GM21367 (cell line): Measurements from ENCODE around the gene WDCP.
"Not testable (repeated sequence)": the region's sequence is repeated elsewhere in the genome, so short reads cannot be mapped to it uniquely, and the experiment has no call there.

Experiments
- ATAC-seq: cut with Tn5 transposase; IDR thresholded peaks from one replicate; pipeline ENCODE4 v1.9.1; 2021; ENCODE audit not compliant: unreplicated experiment

The WDCP gene

DNA sequence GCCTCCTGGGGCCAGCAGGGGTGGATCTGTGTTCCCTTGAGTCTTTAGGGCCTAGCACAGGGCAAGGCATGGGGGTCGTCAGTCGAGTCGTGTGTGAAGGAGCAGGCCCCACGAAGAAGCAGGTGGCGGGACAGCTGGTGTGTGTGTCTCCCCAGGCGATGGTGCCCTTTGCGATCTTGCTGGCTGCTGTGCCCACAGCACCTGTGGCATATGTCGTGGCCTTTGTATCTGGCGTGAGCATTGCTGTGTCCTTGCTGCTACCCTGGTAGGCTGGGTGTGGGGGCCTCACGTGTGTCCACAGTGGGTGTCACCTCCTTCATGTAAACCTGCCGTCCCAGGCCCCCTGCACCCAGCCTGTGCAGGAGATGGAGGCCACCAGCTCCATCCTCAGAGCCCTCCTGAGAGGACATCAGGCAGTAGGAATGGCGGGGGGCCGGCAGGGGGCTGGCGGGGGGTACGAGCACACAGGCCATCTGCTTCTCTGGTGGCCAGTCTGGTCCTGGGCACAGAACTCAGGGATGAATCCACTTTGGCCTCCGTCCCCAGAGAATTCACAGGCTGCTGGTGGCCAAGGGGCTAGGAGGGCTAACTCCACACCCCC is 24.1 kb downstream of the WDCP start:
- no peak for ATAC-seq

DNA sequence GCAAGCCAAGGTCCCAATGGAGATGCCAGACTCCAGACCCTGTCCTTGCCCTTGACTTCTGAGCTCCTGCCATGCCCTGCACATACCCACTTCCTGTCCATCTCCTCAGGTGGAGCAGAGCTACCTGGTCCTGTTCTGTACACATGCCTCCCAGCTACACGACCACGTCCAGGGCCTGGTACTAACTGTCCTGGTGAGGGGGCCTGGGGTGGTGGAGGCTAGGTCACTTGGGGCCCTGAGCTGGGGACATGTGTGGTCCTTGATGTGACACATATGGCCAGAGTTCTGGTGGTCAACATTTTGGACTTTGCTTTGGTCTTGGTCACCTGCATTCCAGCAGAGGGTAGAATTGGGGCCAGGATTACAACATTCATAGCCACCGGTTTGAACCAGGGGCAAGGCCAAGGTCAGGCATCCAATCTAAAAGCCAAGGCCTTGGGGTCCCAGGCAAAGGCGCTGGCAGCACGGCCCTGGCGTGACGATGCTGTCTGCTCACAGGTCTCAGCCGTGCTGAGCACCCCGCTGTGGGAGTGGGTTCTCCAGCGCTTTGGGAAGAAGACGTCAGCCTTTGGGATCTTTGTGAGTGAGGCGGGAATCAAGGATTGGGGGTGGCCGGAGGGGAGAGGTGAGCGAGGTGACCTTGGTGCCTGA is 24.7 kb downstream of the WDCP start:
- ATAC-seq, result no peak

DNA sequence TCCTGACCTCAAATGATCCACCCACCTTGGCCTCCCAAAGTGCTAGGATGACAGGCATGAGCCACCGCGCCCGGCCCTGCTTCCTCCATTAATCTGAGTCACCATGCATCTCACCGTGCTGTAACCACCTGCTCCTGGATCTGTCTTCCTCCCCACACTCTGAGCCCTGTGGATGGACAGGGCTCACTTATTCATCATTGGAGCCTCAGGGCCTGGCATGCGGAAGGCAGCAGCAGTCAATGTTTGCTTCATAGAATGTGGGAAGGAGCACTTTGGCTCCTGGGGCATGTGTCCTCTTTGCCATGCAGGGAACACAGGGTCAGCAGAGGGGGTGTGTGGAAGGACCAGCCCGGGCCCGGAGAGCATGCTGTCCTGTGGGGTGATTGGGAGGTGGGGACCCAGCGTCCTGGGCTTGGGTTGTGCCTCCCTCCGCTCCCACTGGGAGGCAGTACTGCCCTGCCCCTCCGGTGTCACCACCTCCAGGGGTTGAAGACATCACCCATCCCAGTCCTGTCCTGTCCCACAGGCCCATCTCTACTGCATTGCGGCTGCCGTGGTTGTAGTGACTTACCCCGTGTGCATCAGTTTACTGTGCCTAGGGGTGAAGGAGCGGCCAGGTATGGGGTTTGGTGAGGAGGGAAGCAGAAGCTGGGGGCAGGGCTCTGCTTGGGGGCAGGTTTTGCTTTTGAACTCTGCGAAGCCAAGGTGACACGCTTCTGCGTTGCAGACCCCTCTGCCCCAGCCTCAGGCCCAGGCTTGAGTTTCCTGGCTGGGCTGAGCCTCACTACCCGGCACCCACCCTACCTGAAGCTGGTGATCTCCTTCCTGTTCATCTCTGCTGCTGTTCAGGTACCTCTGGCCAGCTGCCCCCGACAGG is 25.8 kb downstream of the WDCP start:
- ATAC-seq, result no peak

DNA sequence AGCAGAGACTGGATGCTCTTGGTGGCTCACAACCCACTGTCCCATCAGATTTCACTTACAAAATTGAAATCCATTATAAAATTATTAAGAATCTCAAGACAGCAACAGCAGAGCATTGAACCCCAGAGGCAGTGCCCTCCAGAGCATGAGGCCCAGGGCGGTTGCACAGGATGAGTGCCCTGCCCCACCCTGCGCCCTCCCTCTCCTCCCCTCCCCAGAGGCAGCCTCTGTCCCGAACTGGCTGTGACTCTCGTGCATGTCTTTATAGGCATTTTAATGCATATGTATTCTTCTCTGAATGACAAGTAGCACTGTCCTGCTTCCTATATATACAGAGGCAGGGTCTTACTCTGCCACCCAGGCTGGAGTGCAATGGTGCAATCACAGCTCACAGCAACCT is 26.9 kb downstream of the WDCP start:
- ATAC-seq, result no peak

DNA sequence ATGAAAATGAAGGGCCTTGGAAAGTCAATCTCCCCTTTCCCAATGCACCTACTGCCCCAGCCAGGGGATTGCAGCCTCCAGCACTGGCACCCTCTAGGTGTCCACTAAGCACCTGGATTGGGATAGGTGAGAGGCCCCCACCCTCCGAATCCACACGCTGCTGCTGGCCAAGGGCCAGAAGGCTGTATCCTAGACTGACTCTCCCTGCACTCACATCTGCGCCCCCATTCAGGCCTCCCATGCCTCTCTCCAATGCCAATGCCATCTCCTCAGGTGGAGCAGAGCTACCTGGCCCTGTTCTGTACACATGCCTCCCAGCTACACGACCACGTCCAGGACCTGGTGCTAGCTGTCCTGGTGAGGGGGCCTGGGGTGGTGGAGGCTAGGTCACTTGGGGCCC is 27.5 kb downstream of the WDCP start:
- no peak for ATAC-seq

DNA sequence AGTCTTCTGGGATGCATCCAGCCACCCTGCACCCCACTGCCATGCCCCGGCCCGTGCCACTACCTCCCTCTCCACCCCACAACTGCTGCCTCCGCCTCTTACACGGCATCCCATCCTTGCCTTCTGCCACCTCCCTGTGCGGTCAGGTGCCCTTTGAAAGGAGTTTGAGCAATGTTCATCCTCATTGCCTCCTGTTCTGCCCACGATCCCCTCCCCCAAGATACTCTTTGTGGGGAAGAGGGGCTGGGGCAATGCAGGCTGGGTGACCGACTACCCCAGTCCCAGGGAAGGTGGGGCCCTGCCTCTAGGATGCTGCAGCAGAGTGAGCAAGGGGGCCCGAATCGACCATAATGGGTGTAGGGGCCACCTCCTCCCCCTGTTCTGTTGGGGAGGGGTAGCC is 28.9 kb downstream of the WDCP start:
- no peak for ATAC-seq

DNA sequence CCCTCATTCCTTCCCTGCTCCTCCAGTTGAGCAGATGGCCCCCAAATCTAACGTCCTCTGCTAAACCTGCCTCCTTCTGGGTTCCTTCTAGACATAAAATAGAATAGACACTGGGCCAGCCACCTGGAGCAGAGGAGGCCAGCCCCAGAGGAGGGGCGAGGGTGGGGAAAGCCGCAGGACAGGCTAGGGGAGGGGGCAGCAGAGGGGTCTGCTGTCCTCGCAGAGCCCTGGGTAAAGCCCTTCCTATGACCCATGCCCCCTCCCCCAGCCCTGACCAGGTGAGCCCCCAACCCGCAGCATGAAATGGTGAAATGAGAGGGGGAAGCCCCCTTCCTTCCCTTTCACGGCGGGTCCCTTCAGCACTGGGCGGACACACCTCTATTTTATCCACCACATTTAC is 29.5 kb downstream of the WDCP start:
- no peak for ATAC-seq

DNA sequence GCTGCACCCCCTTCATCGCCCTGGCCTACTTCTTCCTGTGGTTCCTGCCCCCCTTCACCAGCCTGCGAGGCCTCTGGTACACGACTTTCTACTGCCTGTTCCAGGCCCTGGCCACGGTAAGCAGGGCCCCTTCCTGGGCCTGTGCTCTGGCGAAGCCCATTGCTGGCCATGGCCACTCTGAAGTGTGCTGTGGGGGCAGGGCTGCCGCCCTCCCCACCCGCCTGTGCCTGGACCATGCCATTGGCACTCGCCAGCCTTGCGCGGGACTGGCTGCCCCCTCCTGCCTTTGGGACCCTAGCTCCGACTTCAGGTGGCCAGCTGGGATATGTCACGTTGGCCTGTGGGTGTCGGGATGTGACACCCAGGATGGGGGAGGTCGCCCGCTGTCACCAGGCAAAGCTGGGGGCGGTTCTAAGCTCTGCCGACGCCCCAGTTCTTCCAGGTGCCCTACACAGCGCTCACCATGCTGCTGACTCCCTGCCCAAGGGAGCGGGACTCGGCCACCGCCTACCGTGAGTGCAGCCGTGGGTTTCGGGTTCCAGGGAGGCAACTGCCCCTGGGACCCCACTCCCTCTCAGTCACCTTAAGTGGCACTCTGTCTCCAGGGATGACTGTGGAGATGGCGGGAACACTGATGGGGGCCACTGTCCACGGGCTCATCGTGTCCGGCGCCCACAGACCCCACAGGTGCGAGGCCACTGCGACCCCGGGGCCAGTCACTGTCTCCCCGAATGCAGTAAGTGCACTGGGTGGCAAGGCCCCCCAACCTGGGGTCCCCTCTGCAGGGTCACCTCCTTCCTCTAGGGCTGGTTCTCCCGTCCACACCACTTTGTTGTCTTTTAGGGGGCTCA is 30.1 kb downstream of the WDCP start:
- ATAC-seq, result no peak

DNA sequence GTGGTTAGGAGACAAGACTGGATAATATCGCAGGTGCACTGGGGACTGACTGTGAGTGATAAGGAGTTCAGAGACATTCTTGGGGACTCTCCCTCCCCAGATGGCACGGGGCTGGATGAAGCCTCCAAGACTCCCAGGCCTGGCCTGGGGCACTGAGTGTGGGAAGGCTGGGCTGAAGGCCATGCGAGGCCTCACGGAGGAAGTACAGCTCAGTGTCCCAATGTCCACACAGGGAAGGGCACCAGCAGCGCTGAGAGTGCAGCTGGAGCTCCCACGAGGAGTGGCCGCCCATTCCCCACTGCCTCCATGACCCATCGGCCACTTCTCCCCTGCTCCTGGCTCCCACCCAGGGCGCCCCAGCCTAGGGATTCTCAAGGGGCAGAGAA is 30.8 kb downstream of the WDCP start:
- no peak for ATAC-seq

DNA sequence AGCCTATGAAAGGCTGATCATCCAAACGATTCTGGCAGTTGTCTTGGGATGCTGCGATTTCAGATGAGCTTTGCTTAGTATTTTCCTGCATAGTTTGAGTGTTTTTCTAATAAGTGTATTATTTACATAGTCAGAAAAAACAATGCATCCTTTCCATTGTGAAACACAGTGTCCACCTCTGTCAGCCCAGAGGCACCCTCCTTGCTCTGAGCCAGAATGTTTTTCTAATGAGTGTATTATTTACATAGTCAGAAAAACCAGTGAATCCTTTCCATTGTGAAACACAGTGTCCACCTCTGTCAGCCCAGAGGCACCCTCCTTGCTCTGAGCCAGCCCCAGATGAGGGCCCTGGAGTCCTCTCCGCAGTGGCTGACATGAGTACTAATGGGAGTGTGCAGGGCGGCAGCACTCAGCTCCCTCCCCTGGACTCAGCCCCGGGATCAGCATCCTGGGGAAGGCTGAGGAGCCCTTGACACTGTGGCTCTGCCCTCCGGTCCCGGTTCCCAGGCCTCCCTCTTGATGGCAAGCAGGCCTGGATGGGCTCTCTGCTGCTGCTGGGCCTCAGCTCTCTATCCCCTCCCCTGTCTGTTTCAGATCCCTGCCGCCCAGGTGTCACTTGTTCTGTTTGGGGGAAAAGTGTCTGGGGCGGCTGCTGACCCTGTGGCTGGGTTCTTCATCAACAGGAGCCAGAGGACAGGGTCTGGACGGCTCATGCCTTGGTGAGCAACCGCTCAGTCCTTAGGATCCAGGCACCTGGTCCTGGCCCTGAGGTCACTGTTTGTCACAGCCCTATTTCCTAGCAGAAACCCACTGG is 31.4 kb downstream of the WDCP start:
- ATAC-seq, result no peak

DNA sequence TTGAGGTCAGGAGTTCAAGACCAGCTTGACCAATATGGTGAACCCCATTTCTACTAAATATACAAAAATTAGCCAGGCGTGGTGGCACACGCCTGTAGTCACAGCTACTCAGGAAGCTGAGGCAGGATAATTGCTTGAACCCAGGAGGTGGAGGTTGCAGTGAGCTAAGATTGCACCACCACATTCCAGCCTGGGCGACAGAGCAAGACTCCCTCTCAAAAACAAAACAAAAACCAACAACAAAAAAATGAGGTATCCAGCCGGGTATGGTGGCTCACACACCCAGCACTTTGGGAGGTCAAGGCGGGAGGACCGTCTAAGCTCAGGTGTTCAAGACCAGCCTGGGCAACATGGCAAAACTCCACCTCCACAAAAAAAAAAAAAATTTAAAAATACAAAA is 32.3 kb downstream of the WDCP start:
- ATAC-seq, result not testable (repeated sequence)

DNA sequence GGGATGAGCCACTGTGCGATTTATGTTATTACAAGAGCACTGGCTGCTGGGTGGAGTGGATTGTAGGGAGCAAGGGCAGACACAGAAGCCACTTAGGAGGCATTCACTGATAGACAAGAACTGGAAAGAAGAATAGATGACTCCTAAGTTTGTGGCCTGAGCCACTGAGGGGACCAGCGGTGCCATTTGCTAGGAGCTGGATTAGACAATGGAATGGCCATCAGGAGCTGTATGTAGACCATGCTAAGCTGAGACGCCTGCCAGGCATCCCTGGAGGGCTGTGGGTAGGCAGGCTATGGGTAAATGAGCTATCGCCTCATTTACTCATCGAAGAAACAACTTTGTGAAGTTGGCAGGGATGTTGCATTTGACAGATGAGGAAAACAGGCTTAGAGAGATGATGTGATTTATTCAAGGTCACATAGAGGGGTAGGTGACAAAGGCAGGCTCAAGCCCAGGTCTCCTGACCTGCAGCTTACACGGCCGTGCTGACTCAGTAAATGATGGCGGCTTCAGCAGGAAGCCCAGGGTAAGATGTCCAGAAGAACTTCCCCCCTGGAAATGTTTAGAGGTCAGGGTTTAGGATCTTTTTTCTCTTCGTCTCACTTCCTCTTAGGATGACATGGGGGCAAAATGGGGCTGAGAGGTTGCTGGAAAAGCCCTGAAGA is 34.5 kb downstream of the WDCP start:
- ATAC-seq, result no peak

DNA sequence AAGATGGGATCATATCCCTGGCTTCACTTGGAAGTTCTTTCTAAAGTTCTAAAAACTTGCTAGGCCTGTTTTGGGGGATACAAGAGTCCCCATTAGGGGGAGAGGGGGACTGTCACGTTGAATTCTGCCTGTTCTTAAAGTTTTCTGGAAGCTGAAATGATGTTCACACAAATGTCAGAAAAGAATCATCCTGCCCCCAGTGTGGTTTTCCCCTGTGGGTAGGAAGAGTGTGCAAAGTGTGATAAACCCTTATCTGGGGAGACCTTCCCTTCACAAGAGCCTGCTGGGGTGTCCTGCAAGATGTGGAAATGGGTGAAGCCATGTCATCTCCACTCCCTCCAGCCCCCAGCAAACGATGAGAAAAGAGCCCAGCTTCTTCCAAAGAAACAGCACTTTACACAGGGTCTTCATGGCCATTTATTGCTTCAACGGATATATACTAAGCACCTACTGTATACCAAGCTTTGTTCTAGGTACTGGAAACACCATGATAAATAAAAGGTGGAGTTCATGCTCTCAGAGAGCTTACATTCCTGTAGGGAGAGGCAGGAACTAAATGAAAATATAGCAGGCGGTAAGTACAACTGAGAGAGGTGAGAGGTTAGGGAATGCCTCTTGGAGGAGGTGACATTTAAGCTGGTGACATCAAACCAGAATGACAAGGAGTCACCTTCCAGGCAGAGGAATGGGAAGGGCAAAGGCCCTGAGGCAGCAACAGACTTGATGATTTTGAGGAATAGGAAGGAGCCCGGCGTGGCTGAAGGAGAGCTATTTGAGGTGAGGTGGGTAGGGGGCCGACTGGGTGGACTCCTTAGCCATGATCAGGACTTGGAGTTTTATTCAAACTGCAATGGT is 35.7 kb downstream of the WDCP start:
- no peak for ATAC-seq

DNA sequence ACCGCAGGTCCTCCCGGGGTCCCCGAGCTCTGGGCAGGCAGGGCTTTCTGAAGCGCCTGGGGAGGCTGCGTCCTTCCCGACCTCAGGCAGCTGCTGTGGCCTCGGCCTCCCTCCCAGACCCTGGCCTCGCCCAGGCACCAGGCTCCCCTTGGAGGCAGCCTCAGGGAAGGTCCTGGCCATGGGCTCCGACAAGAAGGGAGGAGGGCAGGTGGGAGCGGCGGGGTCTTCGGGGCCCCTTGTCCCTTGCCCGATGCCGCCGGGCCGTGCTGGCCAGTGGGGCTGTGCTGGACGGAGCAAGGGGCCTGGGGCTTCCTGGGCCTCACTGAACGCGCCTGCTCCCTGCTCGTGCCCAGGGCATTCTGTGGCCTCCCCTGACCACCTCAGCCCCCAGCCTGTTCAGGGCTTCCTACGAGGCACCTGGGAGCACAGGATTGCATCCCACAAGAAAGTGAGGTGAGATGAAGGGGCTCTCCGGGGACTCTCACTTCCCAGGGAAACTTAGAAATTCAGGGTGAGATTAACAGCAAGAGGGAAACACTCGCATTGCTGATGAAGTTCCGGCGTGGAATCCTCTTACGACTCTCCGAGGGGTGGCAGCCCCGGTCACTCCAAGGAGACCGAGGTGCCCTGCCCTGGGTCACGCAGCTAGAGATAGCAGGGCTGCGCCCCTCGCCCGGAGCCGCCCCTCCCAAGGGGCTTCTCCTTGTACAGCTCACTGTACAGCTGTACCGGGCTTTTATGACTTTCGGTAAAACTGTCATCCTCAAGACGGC is 36.5 kb downstream of the WDCP start:
- no peak for ATAC-seq

DNA sequence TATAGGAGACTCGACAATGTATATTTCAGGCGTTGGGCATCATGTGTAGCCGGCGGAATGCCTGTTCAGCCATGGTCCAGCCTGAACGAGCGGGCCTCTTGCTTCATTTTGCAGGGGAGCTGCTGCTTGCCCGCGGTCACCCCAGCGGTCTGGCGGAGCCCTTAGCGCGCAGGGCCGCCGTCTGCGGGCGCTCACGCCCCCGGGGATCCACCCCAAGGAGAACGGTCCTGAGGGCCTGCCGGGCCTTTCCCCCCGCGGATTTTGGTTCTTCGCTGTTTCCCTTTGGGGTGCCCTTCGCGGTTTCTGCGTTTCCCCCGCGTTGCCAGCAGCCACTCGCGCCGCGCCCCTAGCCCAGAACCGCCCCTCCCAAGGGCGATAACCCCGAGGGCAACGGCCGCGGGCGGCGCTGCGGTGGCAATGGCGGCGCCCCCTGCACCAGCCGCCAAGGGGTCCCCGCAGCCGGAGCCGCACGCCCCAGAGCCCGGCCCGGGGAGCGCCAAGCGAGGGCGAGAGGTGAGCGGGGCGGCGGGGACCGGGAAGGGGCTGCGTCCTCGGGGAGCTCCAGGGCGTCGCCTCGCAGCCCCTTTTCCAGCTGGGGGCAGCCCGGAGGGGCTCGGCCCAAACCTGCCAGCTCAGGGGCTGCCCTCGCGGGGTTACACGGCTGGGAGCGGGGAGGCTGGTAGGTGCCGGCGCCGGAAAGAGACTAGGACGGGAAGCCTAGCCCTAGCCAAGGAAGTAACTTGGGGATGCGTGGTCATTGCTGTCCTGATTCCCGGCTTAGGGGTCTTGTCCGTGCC is 37.3 kb downstream of the WDCP start, which contains the start of gene MFSD2B:
Gene MFSD2B, plus strand, starts transcription at position 406 of the 797 bp plus-strand sequence. Its CDS starts 12 bp downstream, at position 418.
- no peak for ATAC-seq

DNA sequence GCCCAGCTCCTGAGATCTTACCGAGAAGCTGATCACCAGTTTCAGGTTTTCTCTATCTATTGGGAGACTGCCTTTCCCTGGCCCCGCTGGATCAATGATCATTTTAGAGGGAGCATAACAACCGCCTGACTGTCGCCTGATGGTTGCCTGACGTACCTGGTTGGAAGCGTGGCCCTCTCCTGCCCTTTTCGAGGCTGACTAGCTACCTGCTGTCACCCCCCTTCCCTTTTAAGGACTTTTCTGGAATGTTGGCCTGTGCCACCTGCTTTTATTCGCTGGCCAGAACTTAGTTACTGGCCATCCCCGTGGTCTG is 37.9 kb downstream of the WDCP start:
- no peak for ATAC-seq

DNA sequence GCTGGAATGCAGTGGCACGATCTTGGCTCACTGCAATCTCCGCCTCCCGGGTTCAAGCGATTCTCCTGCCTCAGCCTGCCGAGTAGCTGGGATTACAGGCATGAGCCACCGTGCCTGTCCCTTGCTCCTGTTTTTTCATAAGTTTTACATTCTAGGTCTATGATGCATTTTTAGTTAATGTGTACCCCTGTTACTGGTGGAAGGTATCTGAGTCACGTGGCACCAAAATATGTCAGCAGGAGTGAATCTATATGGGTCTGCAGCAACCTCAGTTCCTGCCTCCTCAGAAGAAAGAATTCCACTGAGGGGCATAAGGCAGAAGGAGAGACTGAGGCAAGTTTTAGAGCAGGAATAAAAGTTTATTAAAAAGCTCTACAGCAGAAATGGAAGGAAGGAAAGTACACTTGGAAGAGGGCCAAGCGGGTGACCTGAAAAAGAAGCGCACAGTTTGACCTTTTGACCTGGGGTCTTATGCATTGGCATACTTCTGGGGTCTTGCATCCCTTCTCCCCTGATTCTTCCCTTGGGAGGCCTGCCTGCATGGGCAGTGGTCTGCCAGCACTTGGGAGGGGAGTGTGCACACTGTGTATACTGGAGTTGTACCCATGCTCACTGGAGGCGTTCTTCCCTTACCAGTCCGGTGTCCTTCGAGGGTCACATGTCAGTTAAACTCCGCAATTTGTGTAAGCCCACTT is 38.4 kb downstream of the WDCP start:
- no peak for ATAC-seq
